Left renal cortex interstitium (tissue), 4 donors: Measurements from ENCODE around the gene DIP2C. TPM values are rescaled to one million over a fixed set of nuclear protein-coding genes. Genes with fewer than 3 reads are reported as not detected.
"Not testable (repeated sequence)": the region's sequence is repeated elsewhere in the genome, so short reads cannot be mapped to it uniquely, and the experiment has no call there.

Source experiments
- DNase-seq, 4 donors: peaks; one replicate each; pipeline ENCODE4 v3.0.0-alpha.2; 2013; ENCODE audit warnings: low read depth in 4 of 4, low spot score in 2 of 4, missing footprints in 1 of 4
- polyA plus RNA-seq, 4 donors: library from polyadenylated mRNA; unstranded; fragments of 120-200 nt; gene quantifications; one replicate each; pipeline ENCODE4 v1.2.1, GENCODE V29; 2013; ENCODE audit not compliant: insufficient read length in 4 of 4

The DIP2C gene
- polyA plus RNA-seq, 4 donors: 19.4 to 23.6 (median 20.2) TPM

DNA sequence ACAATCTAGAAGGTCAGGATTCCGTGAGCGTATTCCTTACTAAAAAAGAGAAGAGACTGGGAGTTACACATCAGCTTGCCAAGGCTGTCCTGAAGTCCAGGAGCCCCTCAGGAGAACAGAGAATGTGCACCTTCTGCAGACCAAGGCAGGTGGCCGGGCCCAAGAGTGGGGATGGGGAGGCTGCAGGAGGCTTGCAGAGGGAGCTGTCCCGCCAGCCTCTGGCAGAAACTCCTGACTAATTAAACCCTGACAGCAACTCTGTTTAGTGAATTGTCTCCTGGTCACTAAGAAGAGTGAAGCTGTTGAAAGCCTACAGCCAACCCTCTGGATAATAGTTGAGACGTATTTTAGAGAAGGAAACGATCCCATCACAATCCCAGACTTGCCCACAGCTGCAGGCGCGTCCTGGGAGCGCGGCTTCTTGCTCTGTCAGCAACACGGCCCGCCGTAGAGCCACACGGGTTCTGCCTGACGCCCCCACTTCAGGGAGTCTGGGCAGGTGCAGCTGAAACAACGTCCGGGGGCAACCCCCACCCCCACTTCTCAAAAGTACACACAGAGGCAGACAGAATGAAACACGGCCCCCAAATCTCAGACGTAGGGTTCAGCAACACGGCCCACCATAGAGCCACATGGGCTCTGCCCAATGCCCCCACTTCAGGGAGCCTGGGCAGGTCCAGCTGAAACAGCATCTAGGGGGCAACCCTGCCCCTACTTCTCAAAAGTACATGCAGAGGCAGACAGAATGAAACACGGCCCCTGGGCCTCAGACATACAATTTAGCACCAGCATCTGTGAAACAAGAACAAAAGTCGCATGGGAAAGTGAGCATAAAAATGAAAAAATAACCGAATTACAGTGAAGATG, 45.2 kb downstream of the DIP2C start:
- DNase-seq: no peak

DNA sequence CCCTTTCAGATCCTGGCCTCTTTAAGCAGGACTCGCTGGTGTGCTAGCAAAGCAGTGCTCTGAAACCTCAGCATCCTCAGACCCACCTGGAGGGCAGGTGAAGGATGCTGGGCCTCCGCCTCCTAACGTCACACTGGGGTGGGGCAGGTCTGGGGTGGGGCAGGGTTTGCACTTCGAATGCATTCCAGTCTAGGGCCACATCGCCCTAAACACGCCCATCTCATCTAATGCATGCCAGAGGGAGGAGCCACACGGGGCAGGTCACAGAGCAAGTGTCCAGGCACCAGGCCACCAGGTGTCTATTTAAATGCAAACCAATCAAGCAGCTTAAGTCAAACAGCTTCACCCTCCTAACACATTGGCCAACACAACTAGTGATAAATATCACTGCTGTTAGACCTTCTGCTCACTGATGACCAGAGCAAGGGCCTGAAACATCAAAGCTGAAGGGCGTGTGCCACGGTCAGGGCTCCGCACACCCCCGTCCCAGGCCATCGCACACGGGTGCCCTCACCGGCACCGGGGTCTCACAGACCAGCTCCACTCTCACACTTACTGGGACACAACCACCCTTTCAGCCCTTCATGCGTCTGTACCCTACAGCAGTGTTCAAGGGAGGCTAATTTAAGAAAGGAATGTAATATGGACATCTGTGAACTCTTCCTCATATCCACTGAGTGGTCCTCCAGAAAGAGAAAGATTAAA, 47.1 kb downstream of the DIP2C start:
- DNase-seq: no peak

DNA sequence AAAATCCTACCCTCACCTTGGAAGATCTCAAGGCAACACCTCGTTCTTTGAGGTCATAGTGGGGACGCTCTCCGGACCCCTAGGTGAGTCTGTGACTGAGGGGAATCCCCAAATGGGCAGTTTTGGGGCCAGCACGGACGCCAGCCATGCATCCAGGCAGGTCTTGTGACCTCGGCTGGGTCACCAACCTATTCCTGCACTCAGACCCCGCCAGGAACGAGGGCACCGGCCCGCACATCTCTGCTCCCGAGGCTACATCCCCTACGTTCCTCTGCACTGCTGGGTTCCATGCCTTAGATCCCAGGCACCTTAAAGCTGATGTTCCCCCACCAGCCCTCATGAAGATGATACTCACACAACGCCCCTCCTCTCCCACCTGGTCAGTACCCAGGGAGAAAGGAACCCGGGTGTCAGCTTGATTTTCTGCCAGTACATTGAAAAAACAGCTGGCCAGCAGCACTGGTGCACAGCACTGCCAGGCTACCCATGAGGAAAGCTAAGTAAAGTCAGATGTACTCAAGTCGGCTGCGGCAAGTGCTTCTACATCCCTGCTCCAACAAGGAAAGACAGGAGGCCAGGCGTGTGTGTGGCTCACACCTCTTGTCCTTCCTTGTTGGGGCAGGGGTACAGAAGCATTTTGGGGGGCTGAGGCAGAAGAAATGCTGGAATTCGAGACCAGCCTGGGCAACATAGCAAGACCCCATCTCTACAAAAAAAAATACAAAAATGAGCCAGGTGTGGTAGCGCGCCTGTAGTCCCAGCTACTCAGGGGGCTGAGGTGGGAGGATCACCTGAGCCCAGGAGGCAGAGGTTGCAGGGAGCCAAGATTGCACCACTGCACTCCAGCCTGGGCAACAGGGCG, 48.1 kb downstream of the DIP2C start:
- DNase-seq: no peak

DNA sequence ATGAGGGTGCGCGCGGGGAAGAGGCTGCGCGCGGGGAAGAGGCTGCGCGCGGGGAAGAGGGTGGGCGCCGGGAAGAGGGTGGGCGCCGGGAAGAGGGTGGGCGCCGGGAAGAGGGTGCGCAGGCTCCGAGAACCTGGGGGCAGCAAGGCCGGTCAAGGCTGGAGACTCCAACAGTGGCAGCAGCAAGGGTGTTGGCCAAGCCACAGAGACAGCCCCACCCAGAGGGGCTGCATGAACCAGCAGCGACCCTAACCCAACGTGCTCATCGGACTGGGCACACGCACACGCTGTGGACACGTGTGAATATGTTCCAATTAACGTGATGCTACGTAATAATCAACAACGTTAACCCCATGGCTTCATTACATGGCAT, 48.8 kb downstream of the DIP2C start:
- no peak for DNase-seq

DNA sequence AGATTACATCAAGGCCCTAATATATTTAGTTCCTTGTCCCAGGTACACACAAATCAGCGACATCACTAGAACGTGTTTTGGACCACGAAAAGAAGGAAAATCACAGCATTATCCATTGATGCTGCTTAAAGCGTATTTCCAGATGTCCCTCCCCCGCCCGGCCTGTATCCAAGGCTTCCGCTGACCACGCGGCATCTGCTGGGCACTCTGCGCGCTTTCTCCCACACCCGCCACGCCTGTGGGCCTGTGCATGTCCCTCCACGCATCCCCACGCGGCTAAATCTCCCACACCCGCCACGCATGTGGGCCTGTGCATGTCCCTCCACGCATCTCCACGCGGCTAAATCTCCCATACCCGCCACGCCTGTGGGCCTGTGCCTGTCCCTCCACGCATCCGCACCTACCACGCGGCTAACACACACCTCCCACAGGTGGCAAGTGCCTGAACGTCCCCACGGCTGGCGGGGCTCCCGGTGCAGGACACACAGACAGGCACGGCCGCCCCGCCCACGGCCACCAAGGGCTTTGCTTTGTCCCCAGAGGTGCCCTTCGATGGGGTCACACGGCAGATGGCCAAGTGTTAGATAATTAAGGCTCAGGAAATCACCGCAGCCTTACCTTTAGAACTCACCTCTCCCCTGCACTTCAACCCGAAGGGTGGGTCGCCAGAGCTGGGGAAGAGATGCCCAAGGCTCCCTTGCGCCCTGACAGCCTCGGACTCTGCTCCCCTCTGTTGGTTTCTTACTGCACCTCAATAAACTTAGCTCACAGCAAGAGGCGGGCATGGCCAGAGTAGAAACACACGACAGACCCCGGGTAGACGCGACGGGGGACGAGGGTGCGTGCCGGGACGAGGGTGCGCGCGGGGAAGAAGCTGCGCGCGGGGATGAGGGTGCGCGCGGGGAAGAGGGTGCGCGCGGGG, 49.5 kb downstream of the DIP2C start:
- DNase-seq: no peak

DNA sequence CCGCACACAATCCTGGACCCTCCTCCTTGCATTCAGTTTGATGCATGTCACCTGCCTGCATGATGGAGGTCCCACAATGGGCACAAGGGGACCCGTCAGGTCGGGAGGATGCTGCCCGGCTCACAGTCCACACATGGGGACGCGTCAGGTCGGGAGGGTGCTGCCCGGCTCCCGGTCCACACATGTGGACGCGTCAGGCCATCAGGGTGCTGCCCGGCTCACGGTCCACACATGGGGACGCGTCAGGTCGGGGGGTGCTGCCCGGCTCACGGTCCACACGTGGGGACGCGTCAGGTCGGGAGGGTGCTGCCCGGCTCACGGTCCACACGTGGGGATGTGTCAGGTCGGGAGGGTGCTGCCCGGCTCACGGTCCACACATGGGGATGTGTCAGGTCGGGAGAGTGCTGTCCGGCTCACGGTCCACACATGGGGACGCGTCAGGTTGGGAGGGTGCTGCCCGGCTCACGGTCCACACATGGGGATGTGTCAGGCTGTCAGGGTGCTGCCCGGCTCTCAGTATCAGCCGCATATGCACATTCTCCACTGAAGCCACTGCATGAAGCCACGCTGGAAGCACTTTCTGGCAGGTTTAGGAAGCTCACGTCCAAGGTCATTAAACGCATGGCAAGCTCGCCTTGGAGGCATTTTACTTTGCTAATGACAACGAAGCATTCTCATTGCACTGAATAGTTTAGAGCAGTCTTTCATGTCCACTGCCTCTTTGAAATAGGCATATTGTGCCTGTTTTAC, 50.3 kb downstream of the DIP2C start:
- DNase-seq: no peak

DNA sequence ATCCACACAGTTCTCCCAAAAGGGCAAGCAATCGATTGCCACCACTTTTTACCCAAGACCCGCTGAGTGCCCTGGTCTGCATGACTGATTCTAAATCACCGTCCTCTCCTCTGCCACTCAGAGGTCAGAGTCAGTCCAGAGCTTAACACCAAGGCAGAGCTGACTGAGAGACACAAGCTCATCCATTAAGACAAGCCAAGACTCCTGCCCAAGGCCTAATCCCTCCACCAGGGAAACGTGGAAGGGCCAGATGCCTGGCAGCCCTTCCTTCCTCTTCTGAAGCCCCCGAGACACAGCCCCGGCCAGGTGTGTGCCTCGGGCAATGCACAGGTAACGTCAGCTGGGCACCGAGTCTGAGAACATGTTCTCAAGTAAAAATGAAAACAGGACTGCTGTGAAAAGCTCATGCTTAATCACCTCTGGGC, 51.7 kb downstream of the DIP2C start:
- DNase-seq: no peak

DNA sequence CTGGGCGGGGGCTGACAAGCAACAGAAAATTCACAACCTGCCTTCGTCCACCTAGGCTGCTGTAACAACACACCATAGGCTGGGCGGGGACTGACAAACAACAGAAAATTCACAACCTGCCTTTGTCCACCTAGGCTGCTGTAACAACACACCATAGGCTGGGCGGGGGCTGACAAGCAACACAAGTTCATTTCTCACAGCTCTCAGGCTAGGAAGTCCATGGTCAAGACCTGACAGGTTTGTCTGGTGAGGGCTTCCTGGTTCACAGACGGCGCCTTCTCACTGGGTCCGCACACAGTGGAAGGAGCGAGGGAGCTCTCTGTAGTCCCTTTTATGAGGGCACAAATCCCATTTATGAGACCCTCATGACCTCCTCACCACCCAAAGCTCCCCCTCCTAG, 52.2 kb downstream of the DIP2C start:
- DNase-seq: no peak

DNA sequence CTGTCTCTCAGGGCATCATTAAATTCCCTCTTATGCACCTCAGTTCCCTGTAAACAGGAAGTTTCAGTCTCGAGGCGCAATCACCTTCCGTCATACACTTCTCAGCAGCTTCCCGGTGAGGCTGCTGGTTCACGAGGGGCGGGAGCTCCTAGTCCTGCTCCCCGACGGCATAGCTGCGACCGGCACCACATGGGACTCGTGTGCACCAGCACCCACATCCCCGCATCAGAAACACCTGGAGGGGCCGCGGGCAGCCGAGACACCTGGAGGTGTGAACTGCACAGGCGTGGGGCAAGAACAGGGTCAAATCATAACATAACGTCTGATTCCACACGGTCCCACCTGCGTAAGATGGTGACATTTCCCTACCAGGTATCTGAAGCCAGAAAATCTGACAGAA, 52.7 kb downstream of the DIP2C start:
- no peak for DNase-seq

DNA sequence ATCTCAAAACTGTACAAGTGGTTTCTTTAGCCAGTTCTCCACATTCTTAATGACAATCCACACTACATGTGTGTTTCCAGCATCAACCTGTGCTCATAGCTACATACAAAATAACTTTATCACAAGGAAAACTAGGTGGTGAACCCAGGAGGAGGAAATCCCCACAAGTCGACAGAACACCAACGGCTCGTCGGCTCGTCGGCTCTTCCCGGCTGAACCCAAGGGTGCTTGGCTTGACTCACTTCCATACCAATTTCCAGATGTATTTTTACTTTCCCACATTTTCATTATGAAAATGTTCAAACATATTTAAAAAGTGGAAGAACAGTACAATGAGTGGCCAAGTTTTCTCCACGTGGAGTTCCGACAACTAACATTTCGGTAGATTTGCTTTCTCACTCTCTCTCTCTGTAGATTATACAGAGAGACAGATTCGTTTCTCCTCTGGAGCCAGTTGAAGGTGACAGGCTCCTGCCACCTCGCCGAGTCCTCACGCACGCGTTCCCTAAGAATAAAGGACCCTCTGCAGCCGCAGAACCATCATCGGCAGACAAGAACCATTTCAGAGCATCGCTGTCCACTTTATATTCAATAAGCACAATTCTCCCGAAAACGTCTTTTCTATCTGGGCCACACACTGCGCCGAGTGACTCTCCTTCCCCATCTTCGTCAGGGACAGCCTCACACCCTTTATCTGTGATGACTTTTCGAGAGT, 53.3 kb downstream of the DIP2C start:
- no peak for DNase-seq

DNA sequence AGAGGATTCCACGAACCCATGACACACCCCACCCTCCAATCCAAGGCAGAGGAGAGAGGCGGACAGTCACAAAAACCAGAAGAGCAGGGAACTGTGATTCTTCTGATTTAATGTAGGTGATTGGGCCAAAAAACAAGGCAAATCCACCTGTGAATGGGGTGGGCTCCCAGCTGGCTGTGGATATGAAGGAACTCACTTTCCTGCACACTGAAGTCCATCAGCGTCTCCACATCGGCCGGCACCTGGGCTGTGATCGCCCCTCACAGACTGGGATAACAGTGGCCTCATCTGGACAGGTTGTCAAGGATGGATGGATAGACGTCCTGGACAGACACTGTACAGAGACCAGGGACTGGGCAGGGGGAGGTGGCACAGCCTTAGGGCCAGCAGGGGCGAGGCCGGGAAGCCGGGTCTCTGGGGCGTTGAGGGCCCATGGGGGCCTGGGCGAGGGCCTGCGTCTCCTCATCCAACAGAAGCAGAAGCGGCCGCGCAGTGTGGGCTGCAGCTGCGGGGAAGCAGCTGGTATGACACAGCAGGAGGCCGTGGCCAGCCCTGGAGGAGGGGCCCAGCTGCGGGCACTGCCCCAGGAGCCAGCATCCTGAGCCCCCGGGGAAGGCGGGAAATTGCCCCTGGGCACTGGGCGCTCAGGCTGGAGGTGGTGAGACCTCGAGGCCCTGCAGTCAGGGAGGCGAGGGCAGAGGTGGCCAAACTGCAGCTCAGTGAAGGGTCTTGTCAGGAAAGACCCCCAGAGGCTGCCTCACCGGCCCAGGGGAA, 54.2 kb downstream of the DIP2C start:
- DNase-seq: no peak

DNA sequence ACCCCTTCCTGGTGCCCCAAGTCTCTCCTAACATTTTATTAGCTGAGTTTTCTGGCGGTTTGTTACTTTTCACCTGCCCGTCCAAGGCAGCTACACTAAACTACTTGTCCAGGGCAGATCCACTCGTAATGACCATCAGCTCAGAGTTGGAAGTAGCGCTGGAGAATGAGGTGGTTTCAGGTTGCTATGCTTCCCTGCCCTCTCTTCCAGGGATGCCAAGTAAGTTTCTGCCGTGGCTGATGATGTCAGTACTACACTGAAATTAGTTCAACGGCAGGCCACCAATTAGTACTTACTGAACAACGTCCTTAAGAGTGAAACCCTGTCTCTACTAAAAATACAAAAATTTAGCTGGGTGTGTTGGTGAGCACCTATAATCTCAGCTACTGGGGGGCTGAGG, 55.2 kb downstream of the DIP2C start:
- DNase-seq: no peak

DNA sequence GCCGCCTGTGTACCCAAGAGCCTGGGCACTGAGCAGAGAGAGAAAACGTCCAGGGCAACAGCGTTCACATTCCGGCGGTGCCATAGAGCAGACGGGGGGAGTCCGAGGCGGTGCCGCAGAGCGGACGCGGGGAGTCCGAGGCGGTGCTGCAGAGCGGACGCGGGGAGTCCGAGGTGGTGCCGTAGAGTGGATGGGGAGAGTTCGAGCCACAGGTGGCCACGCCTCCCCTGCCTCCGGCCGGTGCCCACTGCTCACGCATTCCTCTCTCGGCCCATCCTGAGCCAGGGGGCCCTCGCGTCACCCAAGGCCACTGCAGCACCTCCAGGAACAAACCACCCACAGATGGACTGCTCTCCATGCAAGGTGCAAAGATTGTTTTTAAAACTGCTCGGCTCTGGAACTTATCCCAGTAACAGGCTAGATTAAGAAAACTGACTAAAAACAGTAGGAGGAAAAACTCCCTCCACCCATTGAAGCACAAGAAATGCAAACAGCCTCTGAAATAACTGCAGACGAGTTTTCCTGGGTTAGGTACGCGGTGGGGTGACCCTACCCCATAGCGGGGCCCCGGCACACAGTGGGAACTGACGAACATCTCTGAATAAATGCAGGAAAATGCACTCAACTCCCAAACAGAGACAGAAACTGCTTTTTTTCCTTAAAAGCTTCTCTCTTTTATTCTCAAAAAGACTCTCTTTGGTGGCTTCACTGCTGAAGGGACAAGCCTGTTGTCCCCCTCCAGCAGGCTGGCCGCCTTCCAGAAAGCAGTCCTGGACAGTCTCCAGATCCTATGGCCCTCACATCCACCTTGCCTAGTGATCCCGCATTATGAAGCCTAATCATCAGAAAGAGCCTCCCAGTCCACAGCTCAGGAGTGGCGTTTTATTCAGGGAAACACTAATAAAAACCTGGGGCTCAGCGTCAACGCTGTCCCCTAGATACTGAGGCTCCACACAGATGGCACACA, 55.9 kb downstream of the DIP2C start:
- DNase-seq: no peak

DNA sequence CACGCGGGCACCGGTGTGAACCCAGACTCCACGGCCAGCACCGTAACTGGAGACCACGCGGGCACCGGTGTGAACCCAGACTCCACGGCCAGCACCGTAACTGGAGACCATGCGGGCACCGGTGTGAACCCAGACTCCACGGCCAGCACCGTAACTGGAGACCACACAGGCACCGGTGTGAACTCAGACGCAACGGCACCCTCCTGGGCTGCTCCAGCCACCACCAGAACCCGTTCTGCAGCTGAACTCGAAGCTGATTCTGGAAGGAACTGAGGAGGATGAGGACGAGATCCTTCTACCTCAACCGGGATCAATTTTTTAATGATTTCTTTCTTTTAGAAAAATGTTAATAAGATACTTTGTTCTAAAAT, 56.7 kb downstream of the DIP2C start:
- DNase-seq: not testable (repeated sequence)

DNA sequence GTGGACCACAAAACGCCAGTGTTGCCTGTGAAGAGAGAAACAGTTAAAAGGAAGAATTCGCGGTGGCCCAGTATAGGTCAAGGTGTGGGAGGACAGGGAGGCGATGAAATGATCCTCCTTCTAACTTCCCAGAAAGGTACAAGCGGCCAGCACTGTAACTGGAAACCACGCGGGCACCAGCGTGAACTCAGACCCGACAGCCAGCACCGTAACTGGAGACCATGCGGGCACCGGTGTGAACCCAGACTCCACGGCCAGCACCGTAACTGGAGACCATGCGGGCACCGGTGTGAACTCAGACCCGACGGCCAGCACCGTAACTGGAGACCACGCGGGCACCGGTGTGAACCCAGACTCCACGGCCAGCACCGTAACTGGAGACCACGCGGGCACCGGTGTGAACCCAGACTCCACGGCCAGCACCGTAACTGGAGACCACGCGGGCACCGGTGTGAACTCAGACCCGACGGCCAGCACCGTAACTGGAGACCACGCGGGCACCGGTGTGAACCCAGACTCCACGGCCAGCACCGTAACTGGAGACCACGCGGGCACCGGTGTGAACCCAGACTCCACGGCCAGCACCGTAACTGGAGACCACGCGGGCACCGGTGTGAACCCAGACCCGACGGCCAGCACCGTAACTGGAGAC, 57.2 kb downstream of the DIP2C start:
- DNase-seq: not testable (repeated sequence)

DNA sequence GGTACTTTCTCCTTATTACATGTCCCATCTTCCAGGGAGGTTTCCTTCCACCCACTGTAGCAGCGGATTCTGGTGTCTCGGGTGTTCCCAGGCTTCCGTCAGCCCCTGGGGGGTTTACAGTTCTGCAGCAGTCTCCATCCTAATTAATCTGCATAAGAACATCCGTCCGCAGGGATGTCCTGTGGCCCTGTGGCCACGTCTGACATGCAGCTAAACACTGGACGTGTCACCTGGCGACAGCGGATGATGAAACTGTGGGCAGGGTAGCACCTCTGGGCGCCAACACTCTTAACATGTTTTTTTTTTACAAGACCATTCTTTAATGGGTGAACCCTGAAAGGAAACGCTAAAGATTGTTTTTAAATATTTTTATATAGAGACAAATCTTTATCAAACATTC, 58.2 kb downstream of the DIP2C start:
- DNase-seq: no peak
